Right renal cortex interstitium (tissue), 3 donors: Measurements from ENCODE around the gene ABCG1. TPM values are rescaled to one million over a fixed set of nuclear protein-coding genes. Genes with fewer than 3 reads are reported as not detected.
A peak's percentile ranks its signal among the peaks of the same experiment; 100 is the strongest.

Experiments used
- DNase-seq, 3 donors: peaks; one replicate each; pipeline ENCODE4 v3.0.0-alpha.2; 2013; ENCODE audit warnings: low read depth in 3 of 3, low spot score in 2 of 3
- polyA plus RNA-seq, 3 donors: library from polyadenylated mRNA; unstranded; fragments of 120-200 nt; gene quantifications; one replicate each; pipeline ENCODE4 v1.2.1, GENCODE V29; 2013; ENCODE audit not compliant: insufficient read length in 3 of 3

Gene ABCG1
- polyA plus RNA-seq, 3 donors = 8.7 to 11.3 (median 9.8) TPM

- DNase-seq = no peak
Measured at GRCh38 chr21:42302076-42302650, 83.2 kb downstream of the ABCG1 start.

GRCh38 chr21:42302794-42303193, 83.9 kb downstream of the ABCG1 start:
- no peak for DNase-seq

- no peak for DNase-seq
Measured at GRCh38 chr21:42303443-42303842, 84.5 kb downstream of the ABCG1 start.

DNA sequence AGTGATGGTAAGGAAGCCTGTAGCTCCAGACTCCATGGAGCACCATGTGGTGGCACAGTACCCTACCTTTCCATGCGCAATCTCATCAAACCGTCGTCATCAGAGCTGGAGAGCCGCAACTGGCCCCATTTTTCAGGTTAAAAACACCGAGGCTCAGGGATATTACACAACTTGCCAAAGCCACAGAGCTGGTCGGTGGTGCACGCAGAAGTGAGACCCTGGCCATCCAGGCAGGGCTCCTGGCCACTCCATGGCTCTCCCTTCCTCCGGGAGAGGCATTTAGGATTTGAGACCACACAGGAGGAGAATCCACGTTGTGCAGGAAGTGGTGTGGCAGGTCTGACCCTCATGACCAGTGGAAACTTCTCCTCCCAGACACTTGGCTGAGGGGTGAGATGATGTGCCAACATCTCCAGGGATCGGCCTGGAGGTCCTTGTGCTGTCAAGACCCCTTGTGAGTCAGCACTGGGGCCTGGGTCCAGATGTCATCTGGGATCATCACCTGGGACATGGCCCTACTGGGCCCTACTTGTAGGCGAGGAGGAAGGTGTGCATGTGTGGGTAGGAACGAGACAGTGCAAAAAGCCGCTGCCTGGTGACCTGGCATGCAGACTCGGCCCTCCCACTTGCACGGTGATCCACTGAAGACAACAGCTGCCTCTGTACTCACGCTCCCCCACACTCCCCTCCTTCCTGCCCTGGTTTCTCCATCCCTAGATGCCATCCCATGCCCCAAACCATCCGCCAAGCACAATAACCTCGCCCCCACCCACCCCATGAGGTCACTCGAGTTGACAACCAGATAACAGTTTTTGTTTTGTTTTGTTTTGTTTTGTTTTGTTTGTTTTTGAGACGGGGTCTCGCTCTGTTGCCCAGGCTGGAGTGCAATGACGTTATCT, 85.9 kb downstream of the ABCG1 start:
- DNase-seq = no peak

DNA sequence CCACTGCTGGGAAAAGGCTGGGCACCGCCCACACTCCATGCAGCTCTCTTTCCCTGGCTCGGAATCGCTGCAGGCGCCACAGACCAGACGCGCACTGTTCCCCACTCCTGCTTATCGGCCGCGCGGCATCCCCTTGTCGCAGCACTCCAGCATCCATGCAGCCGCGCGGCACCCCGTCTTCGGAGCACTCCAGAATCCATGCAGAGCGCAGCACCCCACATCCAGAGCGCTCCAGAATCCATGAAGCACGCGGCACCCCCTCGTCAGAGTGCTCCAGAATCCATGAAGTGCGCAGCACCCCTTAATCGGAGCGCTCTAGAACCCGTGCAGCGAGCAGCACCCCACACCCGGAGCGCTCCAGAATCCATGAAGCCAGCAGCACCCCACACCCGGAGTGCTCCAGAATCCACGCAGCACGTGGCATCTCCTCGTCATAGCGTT, 86.8 kb downstream of the ABCG1 start:
- no peak for DNase-seq

GRCh38 chr21:42306366-42307035, 87.6 kb downstream of the ABCG1 start:
- no peak for DNase-seq

GRCh38 chr21:42307106-42307505, 88.2 kb downstream of the ABCG1 start:
- DNase-seq = no peak

- DNase-seq = no peak
Measured at GRCh38 chr21:42308161-42308913, 89.4 kb downstream of the ABCG1 start.

DNA sequence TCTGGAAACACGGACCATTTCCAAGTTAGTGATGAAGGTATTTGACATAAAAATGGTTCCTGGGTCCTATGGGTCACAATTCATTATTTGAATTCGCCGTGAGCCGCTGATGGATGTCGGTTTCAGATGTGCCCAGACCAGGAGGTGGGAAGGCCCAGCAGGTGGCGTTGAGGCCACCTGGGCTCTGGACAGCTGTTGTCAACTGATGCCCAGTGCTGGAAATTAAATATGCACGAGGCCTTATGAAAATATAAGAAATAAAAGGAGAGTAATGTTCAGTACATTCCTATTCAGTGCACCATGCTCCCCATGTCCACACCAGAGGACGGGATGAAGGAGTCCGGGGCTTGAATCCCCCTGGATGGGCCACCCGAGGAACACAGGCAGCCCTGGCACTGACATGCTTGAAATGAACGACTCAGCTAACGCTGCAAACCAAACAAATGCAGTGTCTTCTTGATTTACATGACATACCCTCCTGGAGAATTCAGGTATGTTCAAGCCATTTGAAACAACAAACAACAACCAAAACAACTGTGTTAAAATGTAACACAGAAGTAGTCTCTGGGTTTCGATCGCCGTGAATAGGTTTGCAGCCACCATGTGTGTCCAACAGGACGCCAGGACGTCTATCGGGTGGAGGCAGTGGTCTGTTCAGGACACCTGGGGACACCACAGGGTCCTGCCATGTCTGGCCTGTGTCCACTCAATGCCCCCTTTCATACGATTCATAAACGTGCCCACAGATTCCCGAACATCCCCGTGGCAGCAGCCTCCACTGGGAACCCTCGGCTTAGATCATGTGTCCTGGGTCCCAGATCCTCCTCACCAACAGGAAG, 90.2 kb downstream of the ABCG1 start:
- DNase-seq = no peak

DNA sequence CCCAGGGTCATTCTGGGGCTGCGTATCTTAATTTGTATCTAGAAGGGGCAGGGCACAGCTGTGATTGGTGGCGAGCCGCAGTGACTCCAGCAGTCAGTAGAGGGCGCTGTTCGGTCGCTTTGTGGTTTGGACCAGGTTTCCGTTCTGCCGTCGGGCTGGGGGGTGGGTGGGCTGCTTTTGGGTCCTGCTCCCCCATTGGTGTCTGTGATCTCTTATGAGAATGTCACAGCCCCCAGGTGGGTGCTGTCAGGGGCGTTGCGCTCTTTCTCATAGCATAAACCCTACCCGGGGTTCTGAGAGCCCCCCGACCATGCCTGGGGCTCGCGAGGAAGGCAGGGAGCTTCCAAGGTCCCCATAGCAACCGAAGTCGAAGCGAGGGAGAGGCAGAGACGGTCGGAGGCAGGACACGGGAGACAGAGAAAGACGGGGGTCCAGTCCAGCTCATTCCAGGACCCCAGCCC, 90.8 kb downstream of the ABCG1 start:
- peak in 2 of 3 donors; percentile 41 to 45 for DNase-seq

- DNase-seq = no peak
Measured at GRCh38 chr21:42310411-42311001, 91.6 kb downstream of the ABCG1 start.

DNA sequence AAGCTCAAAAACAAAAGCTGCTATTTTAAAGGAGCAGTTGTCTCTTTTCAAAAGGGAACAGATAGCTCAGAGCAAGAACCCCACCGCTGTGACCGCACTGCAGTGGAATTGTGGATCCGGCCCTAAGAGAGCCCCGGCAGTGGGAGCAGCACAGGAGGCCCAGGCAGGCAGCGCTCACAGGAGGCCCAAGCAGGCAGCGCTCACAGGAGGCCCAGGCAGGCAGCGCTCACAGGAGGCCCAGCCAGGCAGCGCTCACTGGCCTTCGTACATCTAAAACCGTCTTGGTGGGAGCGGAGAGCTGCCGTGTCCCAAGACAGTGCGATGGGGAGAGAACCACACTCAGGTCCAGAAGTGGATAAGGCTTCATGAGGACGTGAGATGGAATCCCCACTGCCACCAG, 92.2 kb downstream of the ABCG1 start:
- no peak for DNase-seq

DNA sequence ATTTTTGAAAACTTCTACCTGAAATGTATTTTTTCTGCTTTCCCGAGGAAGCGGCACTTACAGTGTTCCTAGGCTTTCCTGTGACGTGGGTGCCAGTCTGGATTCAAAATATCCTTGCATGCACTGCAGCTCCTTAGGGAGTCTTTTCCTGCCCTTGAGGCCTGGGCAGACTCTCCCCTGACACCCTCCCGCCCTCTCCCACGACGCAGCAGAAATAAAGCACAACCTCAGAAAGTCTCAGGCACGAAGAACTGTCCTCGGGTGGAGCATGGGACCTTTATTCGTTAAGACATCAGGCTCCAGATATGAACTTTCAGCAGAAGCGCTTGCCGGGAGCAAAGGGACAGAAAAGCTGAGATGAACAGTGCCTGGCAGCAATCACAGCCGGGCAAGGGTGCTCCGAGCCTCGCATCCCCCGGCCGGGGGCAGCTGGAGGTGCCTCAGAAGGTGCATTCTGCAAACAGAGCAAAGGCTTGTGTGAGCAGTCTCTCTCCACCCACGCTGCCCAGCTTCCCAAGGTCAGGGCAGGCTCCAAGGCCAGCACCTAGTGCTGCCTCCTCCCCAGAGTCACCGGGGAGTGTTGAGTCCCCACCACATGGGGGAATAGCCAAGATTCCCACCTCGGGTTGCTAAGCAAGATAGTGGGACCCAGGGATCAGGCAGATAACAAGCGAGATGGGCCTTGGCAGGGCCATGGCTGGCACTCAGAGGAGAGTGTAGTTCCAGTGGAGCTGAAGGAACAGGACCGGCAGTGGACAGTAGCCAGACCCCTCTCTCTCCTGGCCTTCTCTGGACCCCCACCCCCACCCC, 93.1 kb downstream of the ABCG1 start:
- no peak for DNase-seq

DNA sequence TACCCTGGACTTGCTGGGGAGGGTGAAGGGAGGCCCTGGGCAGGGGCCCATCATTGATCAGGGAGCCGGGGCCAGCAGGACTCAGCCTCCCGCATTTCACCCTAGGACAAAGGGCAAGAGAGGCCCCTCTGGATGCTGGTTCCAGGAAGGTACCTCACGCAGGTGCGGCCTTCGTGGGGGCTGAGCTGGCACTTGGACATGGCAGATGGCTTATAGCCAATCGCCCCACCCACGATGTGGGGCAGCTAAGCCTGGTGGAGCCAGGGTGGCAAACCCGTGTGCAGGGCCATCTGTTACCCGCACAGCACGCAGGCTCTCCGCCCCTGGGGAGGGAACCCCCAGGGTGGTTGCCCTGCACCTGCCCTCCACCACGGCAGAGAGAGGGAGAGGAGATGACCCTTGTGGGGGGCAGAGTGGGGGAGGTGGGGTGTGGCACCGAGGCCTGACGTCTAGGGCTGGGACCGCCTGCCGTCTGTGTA, 93.7 kb downstream of the ABCG1 start:
- DNase-seq = no peak

- DNase-seq = no peak
Measured at GRCh38 chr21:42313501-42313969, 94.6 kb downstream of the ABCG1 start.

GRCh38 chr21:42314616-42315295, 95.8 kb downstream of the ABCG1 start:
- no peak for DNase-seq

DNA sequence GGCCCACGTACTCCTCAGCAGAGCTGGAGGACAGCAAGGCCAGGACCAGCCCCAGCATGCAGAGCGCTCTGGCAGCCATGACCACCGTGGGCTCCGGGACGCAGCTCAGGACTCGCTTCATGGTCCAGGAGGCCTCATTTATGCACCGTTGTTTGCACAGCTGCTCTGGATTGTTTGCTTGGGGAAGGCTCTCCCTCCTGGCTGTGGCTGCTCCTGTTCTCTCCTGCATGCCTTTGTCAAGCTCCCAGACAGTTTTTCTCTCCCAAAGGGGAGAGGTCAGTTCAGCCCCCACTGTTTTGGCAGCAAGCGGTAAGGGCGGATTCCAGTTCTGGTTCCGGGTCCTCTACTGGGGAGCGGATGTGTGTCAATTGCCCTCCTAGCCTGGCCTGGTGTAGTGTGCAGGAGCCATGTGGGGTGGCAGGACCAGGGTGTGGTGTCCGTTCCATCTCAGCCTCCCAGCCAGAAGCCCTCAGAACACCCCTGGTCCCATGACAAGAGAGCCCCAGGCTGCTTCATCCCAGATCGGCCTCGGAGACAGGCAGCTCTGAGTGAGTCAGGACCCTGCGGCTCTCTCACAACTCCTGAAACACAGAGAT, 96.5 kb downstream of the ABCG1 start, which contains the start of gene TFF3:
Gene TFF3, minus strand, starts transcription at position 114 of the 596 bp plus-strand sequence. Its CDS starts 35 bp downstream, at position 79.
- peak in 2 of 3 donors; percentile 34 to 51 for DNase-seq
